ENCODE data around the gene EEF2K.
A peak's percentile ranks its signal among the peaks of the same experiment; 100 is the strongest.
"Not testable (repeated sequence)": the region's sequence is repeated elsewhere in the genome, so short reads cannot be mapped to it uniquely, and the experiment has no call there.

EEF2K gene

DNA sequence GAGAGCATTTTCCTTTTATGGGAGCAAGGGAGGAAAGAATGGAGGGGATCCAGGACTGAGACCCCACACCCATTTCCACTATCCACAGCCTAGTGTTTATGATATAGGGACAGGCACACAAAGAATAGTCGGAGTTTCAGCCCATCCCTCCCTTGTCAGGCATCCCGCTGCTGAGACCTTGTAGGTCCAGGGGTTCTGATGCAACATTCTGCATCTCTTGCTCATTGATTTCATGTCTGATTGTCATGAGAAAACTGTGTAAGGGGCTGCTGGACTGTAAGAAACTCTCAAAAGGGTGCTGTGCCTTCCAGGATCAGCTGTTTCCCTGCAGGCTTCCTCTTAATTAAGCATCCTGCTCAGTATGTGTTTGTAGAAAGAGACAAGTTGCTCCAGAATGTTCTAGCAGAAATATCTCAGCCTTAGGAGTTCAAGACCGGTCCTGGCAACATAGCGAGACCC is 85.8 kb downstream of the EEF2K start:
- DNase-seq: no peak

DNA sequence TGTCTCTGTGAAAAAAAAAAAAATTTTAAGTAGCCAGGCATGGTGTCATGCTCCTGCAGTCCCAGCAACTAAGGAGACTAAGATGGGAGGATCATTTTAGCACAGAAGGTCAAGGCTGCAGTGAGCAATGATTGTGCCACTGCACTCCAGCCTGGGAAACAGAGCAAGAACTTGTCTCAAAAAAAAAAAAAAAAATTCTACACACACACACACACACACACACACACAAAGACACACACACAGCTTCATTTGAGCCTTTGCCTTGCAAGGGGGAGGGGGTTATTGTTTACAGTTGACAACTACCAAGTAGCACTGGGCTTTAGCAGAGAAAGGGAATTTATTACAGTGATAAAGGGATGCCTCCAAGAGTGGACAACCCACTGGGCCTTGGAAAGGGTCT is 86.2 kb downstream of the EEF2K start:
- DNase-seq: no peak

GRCh38 chr16:22293137-22294106 is 87.3 kb downstream of the EEF2K start:
- DNase-seq: no peak

- DNase-seq: peak in 1 of 58 donors; percentile 23
These were observed 90.4 kb downstream of the EEF2K start for GRCh38 chr16:22296225-22297113.

GRCh38 chr16:22297114-22297870 is 91.2 kb downstream of the EEF2K start, which contains the start of gene POLR3E:
Gene POLR3E, plus strand, starts transcription at chr16:22297409. Its CDS starts 5,560 bp downstream, at chr16:22302969.
- DNase-seq: peak; percentile 73 to 99 (median 98)

GRCh38 chr16:22297871-22298733 is 92.0 kb downstream of the EEF2K start:
- peak in 52 of 58 donors; percentile 2 to 84 (median 41) for DNase-seq

DNA sequence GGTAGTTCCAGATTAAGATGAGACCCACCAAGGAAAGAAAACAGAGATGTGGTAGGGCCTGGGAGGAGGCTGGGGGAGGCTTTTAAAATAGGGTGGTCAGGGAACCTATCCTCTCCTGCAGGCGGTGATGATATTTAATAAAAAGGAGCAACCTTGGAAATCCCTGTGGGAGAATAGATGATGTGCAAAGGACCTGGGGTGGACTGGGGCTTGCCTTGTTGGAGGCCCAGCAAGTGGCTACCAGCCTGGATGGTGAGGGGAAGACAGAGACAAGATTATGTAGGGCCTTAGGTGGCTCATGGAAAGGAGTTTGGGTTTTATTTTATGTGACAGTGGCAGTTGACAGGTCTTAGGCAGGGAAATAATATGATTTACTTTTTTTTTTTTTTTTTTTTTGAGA is 93.0 kb downstream of the EEF2K start:
- DNase-seq: no peak

DNA sequence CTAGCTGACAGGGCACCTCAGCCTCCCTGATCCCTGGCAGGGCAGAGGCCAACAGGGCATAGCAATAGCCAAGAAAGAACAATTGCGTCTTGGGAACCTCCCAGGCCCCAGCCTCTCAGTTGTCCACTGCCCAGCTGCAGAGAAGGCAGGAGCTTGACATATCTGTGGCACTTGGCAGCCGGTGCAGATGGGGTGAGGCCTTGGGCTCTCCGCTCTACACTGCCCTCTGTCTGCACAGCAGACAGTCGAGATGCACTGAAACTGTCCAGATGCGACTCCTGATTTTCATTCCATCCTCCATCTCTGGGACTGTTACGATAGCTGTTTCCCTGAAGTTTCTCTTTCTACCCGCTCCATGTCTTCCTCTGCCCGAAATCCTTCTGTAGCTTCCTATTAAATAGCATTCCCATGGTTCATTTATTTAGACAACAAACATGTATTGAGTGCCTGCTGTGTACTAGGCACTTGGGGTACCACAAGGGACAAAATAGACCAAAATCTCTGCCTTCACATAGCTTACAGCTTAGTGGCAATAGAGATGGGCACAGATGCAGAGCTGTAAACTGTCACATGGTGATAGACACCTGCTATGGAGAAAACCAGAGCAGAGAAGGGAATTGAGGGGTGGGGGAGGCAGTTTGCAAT is 94.5 kb downstream of the EEF2K start:
- peak in 54 of 58 donors; percentile 1 to 85 (median 48) for DNase-seq

DNA sequence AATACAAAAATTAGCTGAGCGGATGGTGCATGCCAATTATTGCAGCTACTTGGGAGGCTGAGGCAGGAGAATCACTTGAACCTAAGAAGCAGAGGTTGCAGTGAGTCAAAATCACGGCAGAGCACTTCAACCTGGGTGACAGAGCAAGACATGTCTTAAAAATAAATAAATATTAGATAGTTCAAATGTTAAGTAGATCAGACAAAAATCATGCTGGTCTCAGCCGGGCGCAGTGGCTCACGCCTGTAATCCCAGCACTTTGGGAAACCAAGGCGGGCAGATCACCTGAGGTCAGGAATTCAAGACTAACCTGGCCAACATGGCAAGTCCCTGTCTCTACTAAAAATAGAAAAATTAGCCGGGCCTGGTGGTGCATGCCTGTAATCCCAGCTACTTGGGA is 95.3 kb downstream of the EEF2K start:
- DNase-seq: not testable (repeated sequence)

DNA sequence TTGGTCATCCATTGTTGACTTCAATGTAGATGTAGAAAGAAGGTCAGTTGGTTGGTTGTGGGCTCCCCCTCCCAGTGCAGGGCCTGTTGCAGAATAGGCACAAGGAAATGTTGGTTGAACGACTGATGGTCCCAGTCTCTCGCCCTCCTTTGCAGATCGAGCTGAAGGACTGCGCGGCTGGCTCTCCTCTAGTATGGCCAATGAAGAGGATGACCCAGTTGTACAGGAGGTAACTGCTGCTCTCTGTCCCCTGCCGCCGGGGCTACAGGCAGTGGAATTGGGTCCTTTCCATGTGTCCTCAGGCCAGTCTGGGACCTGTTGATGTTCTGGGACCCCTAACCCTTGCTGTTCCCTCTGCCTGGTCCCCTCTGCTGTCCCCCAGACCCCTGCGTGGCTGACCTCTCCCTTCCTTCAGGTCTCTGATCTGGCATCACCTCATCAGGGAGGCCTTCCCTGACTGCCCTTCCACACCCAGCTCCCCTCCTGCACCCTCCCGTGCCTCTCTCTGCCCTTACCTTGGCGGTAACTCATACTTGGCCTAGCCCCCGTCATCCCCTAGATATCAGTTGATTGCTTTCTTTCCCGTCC is 96.8 kb downstream of the EEF2K start:
- no peak for DNase-seq

DNA sequence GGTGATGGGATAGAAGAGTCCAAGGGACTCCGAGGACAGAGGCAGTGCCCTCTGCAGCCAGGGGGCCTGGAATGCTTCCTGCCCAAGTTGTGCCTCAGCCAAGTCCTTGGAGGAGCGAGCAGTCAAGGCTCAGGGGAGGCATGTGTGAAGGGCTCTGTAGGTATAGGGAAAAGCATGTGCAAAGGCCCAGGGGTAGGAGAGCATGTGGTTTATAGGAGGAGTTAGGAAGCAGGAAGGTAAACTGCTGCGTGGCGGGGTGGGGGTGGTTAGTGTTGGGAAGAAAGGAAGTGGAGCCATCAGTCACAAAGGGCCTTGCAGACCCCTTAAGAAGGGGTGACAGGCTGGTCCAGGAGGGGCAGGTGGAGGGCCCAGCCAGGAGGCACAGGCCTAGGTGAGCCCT is 98.3 kb downstream of the EEF2K start:
- DNase-seq: no peak

- no peak for DNase-seq
These were observed 100.7 kb downstream of the EEF2K start for GRCh38 chr16:22306788-22307187.

DNA sequence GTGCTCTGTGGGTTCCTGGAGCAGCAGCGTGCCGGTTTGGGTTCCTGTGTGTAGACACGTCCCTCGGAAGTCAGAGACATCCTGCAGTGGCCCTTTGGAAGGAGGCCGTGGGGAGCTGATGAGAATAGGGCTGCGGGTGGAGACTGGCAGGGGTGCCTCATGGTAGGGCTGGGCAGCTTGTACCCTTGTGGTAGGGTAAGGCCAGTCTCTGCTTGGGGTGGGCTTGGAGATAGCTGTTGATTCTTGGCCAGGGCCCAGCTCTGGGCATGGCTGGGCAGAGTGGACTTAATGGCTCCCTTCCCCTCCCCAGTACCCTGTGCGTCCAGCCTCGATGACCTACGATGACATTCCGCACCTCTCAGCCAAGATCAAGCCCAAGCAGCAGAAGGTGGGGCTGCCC is 101.8 kb downstream of the EEF2K start:
- no peak for DNase-seq

DNA sequence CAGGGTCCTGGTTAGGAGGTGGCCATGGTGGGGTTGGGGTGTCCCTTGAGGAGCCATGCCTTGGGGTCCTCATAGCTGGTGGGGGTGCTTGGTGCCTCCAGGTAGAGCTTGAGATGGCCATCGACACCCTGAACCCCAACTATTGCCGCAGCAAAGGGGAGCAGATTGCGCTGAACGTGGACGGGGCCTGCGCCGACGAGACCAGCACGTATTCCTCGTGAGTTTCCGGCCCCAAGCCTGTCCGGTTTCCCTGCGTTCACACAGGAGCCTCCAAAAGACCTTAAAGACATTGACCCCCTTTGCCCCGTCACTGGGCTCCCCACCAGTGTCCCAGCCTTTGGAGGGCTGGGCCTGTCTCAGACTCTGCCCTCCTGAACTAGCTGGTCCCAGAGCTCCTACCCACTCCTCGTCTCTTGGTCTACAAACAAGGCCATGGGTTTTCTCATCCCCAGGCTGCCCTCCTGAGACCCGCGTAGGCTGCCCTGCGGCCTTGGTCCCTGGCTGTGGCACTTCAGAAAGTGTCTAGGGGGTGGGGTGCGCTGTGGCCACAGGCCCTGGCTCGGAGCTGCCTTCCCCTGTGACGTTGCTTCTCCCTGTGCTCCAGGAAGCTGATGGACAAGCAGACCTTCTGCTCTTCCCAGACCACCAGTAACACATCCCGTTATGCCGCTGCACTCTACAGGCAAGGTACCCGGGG is 102.9 kb downstream of the EEF2K start:
- DNase-seq: no peak

DNA sequence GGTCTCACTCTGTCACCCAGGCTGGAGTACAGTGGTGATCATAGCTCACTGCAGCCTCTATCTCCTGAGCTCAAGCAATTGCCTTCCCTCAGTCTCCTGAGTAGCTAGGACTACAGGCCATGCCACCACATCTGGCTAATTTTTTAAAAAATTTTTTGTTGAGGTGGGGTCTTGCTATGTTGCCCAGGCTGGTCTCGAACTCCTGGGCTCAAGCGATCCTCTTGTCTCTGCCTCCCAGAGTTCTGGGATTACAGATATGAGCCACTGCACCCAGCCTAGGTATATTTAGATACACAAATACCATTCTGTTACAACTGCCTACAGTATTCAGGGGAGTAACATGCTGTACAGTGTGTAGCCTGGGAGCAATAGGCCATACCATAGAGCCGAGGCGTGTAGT is 105.4 kb downstream of the EEF2K start:
- DNase-seq: no peak

DNA sequence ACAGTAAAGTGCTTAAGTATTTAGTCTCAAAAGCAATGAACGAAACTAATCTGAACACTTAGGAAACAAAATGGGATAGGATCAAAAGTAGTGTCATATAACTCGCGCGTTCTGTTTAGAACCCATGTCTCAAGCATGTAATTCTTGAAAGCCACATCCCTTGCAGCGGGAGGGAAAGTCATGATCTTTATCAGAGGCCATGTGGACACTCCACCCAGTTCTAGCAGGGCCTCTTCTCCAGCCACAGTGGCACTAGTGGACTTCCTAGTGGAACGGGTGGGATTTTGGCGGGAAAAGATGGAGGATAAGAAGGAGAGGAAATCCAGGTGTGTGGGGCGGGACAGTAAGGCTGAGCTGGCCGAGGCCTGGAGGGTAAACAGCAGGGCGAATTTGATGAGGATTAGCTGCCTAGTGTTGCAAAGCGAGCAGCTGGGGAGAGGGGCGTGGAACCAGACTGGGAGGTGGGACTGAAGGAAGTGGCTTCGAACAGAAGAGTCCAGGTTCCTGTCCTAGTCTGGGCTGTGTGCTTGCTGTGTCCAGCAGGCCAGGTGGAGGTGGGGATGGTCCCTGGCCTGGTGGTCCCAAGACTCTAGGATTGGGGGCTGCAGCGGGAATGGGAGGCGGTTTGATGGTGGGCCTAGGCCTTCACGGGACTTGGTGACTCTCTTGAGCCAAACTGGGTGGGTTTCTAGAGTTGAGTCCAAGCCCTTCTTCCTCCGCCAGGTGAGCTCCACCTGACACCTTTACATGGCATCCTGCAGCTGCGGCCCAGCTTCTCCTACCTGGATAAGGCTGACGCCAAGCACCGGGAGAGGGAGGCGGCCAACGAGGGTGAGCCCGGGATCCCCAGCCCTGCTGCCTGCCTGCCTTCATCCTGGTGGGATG is 107.1 kb downstream of the EEF2K start:
- DNase-seq: no peak

DNA sequence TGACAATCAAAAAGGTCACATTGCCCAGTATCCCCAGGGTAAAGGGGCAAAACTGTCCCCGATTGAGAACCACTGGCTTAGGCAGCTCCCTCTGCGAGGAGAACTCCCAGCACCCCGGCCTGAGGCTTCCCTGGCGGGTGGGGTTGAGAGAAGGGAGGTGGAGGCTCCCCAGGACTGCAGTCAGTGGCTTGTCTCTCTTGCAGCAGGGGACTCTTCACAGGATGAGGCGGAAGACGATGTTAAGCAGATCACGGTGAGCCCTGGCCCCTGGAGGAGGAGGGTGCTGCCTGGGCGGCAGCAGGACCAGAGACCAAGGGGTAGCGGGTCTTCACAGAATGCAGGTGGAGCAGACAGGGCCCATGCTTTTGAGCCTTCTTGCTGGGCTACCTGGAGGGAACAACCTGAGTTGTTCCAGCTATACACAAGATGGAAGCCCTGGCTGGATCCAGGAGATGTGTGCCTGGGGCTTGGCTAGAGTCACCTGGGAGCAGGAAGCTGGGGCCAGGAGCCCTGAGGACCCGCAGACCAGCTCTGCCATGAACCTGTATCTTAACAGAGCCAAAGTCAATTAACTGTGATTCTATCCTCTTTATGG is 107.9 kb downstream of the EEF2K start:
- DNase-seq: no peak

All from anterior cingulate cortex (tissue), 58 donors.